Measurements from ENCODE around the gene PI4K2A. TPM values are rescaled to one million over a fixed set of nuclear protein-coding genes. Genes with fewer than 3 reads are reported as not detected.

PI4K2A gene
- total and polyA plus RNA-seq, 2 of the 13 experiments (the other 11 are each of a cell fraction or from before 2014, with no cell fraction given), result 10.9 to 14.3 TPM

- no peak for TF ChIP-seq ZNF160 (CRISPR knock-in tag; IDR thresholded peaks at IDR 0.05)
- no peak for TF ChIP-seq CSRNP1 (CRISPR knock-in tag; IDR thresholded peaks at IDR 0.05)
- TF ChIP-seq ZSCAN5A (CRISPR knock-in tag; IDR thresholded peaks at IDR 0.05; ENCODE audit: borderline replicate concordance), result no peak
- TF ChIP-seq ATF1 (CRISPR knock-in tag; IDR thresholded peaks at IDR 0.05), result peak; percentile 45; the same call in 1 of the 2 replicates
- no peak; the same call in 1 of the 2 replicates for TF ChIP-seq ZNF350 (CRISPR knock-in tag; IDR thresholded peaks at IDR 0.05; ENCODE audit: borderline replicate concordance, low read depth)
- TF ChIP-seq GLMP (CRISPR knock-in tag; IDR thresholded peaks at IDR 0.05; ENCODE audit: borderline replicate concordance), result no peak
- no peak; the same call in 1 of the 2 replicates for TF ChIP-seq KMT2A (CRISPR knock-in tag; IDR thresholded peaks at IDR 0.05)
- TF ChIP-seq ZNF296 (CRISPR knock-in tag; conservative IDR thresholded peaks at IDR 0.05), result no peak
- TF ChIP-seq ISL2 (CRISPR knock-in tag; IDR thresholded peaks at IDR 0.05), result no peak
- TF ChIP-seq ZNF512B (CRISPR knock-in tag; IDR thresholded peaks at IDR 0.05; ENCODE audit: borderline replicate concordance), result no peak
- no peak for TF ChIP-seq RBM39 (IDR thresholded peaks at IDR 0.05; ENCODE audit: low read depth, low read length, poor library complexity, severe bottlenecking)
- no peak for TF ChIP-seq SMAD3 (CRISPR knock-in tag; IDR thresholded peaks at IDR 0.05)
- TF ChIP-seq ZEB1 (IDR thresholded peaks at IDR 0.05; ENCODE audit: insufficient replicate concordance, low read depth), result no peak
- no peak for TF ChIP-seq ZNF777 (CRISPR knock-in tag; IDR thresholded peaks at IDR 0.05)
- no peak for TF ChIP-seq HMG20A (CRISPR knock-in tag; IDR thresholded peaks at IDR 0.05; ENCODE audit: borderline replicate concordance)
- no peak for TF ChIP-seq ZNF496 (CRISPR knock-in tag; IDR thresholded peaks at IDR 0.05; ENCODE audit: insufficient replicate concordance)
- no peak for TF ChIP-seq ATAD3A (CRISPR knock-in tag; IDR thresholded peaks at IDR 0.05)
- no peak for TF ChIP-seq SRSF1 (optimal IDR thresholded peaks at IDR 0.05; ENCODE audit: low read depth, low read length)
- TF ChIP-seq ZSCAN30 (CRISPR knock-in tag; IDR thresholded peaks at IDR 0.05), result no peak
- TF ChIP-seq ZHX1 (CRISPR knock-in tag; IDR thresholded peaks at IDR 0.05; ENCODE audit: low read depth), result no peak
Measured at GRCh38 chr10:97640174-97640867, at the start of gene PI4K2A (continued).
